Measurements from ENCODE around the gene GATA3. TPM values are rescaled to one million over a fixed set of nuclear protein-coding genes. Genes with fewer than 3 reads are reported as not detected.

Gene GATA3
- total RNA-seq, 1 donor from 2014 or later, result not detected

DNA sequence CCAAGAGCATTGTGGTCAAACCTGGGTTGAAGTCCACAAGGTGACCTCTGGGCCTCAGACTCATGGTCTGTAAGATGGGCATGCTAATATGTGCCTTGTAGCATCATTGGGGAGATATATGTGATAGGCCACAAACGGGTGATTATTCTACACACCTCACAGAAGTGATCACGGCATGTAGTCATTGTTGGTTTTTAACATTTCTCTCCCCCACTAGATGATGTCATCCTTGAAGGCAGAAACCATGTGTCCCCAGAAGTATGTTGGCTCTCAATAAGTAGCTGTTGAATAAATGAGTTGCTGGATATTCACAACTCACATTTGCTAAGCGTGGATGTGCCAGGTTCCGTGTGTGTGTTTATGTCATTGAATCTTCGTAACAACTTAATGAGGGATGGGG, 42.4 kb downstream of the GATA3 start:
- no peak overlapping the region for H3K4me3 ChIP-seq
- no peak for DNase-seq (ENCODE audit: low spot score in 2 of 2)
- no peaks in the 10 kb centered on the region for H3K36me3 ChIP-seq
- H3K27me3 ChIP-seq, result no peaks in the 10 kb centered on the region
- intact Hi-C loops (cut with DNase I), result no loop called here
- no peaks in the 10 kb centered on the region for H3K4me1 ChIP-seq
- H3K27ac ChIP-seq, result no peak overlapping the region
- TF ChIP-seq, protein P1, sequence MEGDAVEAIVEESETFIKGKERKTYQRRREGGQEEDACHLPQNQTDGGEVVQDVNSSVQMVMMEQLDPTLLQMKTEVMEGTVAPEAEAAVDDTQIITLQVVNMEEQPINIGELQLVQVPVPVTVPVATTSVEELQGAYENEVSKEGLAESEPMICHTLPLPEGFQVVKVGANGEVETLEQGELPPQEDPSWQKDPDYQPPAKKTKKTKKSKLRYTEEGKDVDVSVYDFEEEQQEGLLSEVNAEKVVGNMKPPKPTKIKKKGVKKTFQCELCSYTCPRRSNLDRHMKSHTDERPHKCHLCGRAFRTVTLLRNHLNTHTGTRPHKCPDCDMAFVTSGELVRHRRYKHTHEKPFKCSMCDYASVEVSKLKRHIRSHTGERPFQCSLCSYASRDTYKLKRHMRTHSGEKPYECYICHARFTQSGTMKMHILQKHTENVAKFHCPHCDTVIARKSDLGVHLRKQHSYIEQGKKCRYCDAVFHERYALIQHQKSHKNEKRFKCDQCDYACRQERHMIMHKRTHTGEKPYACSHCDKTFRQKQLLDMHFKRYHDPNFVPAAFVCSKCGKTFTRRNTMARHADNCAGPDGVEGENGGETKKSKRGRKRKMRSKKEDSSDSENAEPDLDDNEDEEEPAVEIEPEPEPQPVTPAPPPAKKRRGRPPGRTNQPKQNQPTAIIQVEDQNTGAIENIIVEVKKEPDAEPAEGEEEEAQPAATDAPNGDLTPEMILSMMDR (IDR thresholded peaks at IDR 0.05), result no peak
- no peaks in the 10 kb centered on the region for H3K9me3 ChIP-seq

DNA sequence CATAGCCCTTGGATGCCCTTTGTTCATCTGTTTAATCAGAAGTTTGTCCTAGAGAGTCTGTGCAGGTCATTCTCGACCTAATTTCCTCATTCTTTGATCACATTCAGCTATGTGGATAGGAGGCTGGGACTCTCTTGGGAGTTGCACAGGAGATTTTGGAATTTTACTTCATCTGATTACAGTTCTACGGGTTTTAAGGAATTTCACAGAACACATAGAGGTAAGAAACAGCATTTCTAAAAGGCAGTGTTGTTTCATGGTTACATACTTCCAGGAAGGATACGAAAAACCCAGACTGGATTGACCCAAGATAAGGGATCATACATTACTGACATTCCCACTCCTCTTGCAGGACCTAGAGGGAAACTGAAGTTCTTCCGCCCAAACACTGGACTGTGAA, 45.9 kb downstream of the GATA3 start:
- no peaks in the 10 kb centered on the region for H3K36me3 ChIP-seq
- no peaks in the 10 kb centered on the region for H3K27me3 ChIP-seq
- no peak for DNase-seq (ENCODE audit: low spot score in 2 of 2)
- intact Hi-C loops (cut with DNase I), result no loop called here
- TF ChIP-seq, protein P1 (IDR thresholded peaks at IDR 0.05), result no peak
- no peaks in the 10 kb centered on the region for H3K4me1 ChIP-seq
- H3K4me3 ChIP-seq, result no peak overlapping the region
- no peak overlapping the region for H3K27ac ChIP-seq
- H3K9me3 ChIP-seq, result no peaks in the 10 kb centered on the region

DNA sequence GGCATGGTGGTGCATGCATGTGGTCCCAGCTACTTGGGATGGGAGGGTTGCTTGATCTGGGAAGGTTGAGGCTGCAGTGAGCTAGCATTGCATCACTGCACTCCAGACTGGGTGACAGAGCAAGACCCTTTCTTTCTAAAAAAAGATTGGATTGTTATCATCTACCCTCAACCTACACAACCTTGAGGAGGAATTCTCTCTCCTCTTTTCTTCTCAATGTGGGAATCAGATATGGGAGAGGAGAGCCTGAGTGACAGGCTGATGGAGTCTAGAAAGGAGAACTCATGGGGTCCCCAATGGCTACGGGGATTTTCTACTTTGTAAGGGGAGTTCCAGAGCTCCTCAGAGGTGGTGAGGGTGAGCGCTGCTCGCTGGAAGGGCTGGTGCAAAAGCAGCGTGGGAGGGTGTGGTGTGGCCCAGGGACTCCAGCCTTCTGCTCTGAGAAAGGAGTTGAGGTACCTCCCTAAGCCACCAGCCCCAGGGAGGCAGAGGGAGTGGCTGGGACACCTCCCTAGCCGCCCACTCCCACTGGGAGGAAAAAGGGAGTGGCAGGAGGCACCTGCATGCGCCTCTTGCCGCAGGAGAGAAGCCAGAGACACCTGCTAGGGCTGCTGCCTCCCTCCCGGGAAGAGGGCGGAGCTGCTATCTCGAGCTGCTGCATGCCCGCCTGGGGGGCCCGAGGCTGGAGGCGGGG, 48.4 kb downstream of the GATA3 start:
- H3K9me3 ChIP-seq, result no peaks in the 10 kb centered on the region
- TF ChIP-seq, protein P1 (IDR thresholded peaks at IDR 0.05), result no peak

DNA sequence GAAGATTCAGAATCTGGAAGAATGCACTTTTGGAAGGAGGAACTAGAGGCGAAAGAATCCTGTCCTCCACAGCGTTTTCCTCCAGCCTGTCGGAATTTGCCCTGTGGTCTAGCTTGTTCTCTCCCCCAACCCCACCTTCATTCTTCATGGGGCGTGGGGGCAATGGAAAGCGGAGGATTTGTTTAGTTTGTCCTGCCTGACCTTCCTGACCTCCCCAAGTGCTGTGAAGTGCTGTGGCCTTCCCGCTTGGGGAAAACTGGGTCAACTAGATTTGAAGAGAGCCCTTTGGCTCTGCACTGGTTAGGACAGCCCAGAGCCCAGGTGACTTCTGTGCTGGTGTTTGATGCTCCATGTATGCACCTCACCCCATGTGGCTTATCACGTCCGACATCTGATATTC, 49.1 kb downstream of the GATA3 start:
- no peaks in the 10 kb centered on the region for H3K9me3 ChIP-seq
- intact Hi-C loops (cut with DNase I), result no loop called here
- DNase-seq (ENCODE audit: low spot score in 2 of 2), result no peak
- TF ChIP-seq, protein P1 (IDR thresholded peaks at IDR 0.05), result no peak
- H3K4me3 ChIP-seq, result no peak overlapping the region
- no peaks in the 10 kb centered on the region for H3K27me3 ChIP-seq
- H3K36me3 ChIP-seq, result no peaks in the 10 kb centered on the region
- H3K27ac ChIP-seq, result no peak overlapping the region
- H3K4me1 ChIP-seq, result no peaks in the 10 kb centered on the region

More for the DNA sequence above, 48.4 kb downstream of the GATA3 start:
- H3K36me3 ChIP-seq, result no peaks in the 10 kb centered on the region
- no peaks in the 10 kb centered on the region for H3K4me1 ChIP-seq
- H3K4me3 ChIP-seq, result no peak overlapping the region
- no peak for DNase-seq (ENCODE audit: low spot score in 2 of 2)
- H3K27me3 ChIP-seq, result no peaks in the 10 kb centered on the region
- no peak overlapping the region for H3K27ac ChIP-seq
- intact Hi-C loops (cut with DNase I), result no loop called here

DNA sequence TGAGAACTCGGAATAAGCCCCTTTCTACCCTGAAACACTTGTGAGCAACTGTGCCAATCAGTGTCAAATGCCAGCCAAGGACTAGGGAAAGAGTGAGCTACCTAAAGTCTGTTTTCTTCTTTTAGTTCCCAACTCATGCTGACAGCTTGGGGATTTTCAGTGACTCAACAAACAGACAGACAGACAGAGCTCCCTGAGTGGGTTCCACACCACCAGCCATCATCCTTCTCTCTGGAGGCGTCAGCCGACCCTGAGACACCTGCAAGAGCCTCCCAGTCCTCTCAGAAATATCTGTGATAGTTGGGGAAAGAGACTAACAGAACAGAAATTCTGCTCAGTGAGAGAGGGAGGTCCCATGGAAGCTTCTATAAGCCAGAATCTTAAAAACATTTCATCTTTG, 49.5 kb downstream of the GATA3 start:
- Histone ChIP-seq H3K27me3 (no peaks in the 10 kb centered on the region), H3K9me3 (no peaks in the 10 kb centered on the region)
- intact Hi-C loops (cut with DNase I), result no loop called here

More for the DNA sequence above, 49.5 kb downstream of the GATA3 start:
- no peak overlapping the region for H3K27ac ChIP-seq
- no peaks in the 10 kb centered on the region for H3K36me3 ChIP-seq
- TF ChIP-seq, protein P1 (IDR thresholded peaks at IDR 0.05), result no peak
- no peaks in the 10 kb centered on the region for H3K4me1 ChIP-seq
- H3K4me3 ChIP-seq, result no peak overlapping the region
- DNase-seq (ENCODE audit: low spot score in 2 of 2), result no peak

All from ascending aorta (tissue), 2 donors.